Measurements from ENCODE around the gene LRRC49. TPM values are rescaled to one million over a fixed set of nuclear protein-coding genes. Genes with fewer than 3 reads are reported as not detected.

LRRC49 gene
- total RNA-seq, 5 donors from 2014 or later (not counting 1 experiment from before 2014, with no cell fraction given) = 0.16 to 0.77 (median 0.51) TPM; not detected in 1

DNA sequence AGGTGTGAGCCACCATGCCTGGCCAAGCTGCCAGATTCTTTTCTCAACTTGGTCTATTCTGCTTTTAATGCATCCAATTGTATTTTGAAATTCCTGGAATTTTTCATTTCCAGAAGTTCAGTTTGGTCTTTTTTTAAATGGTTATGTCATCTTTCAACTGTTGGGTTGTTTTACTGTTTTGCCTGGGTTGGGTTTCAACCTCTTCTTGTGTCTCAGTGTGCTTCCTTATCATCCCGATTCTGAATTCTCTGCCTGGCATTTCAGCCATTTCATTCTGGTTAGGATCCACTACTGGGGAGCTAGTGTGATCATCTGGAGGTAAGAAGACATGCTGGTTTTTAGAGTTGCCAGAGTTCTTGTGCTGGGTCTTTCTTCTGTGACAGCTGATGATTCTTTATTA lies 61.5 kb downstream of the LRRC49 start:
- no peak overlapping the region for H3K27ac Mint-ChIP-seq
- POLR2A ChIA-PET = interaction anchor here in 1 of 2 donors (0.6 kb wide), 1 partner anchor 15 kb away, joined by 7 read pairs; no protein-coding TSS in a partner anchor

DNA sequence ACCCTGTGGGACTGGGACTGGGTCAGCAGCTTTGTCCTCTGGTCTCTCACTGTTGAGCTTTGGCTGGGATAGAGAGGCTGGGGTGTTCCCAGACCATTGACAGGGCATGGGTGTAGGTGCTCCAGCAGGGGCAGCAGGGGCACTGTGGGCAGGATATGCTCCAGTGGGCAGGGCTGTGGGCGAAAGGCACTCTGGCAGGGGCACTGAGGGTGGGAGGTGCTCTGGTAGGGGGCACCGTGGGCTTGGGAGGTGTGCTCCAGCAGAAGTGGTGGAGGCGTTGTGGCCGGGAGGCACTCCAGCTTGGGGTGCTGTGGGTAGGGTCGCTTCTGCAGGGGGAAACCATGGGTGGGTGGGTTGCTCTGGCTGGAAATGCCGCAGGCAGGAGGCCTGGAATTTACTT lies 62.1 kb downstream of the LRRC49 start:
- H3K27ac ChIP-seq (ENCODE audit: low read length) = no peak overlapping the region
- peaks cover 8 to 18% (median 11%) of the 10 kb centered on the region in 3 donors for H3K9me3 Mint-ChIP-seq
- peaks cover 27 to 41% of the 10 kb centered on the region in 2 donors for H3K27me3 Mint-ChIP-seq
- ChIA-PET POLR2A (interaction anchor here in 1 of 2 donors (0.6 kb wide), 1 partner anchor 15 kb away, joined by 7 read pairs; no protein-coding TSS in a partner anchor), CTCF (interaction anchor here in 1 of 2 donors (0.6 kb wide), 1 partner anchor 850 kb away, joined by 5 read pairs; no protein-coding TSS in a partner anchor)
- H3K4me3 Mint-ChIP-seq = no peak overlapping the region
- H3K4me1 ChIP-seq (ENCODE audit: control insufficient read depth in 1 of 2, extremely low read depth in 1 of 2, insufficient read depth in 2 of 2, low read length in 2 of 2) = no peaks in the 10 kb centered on the region
- no peak overlapping the region for H3K27ac Mint-ChIP-seq
- no peak for DNase-seq
- H3K36me3 Mint-ChIP-seq = no peaks in the 10 kb centered on the region
- no peaks in the 10 kb centered on the region for H3K9me3 ChIP-seq
- ATAC-seq (replicated peaks in 1 of 4) = no peak
- H3K4me1 Mint-ChIP-seq = no peaks in the 10 kb centered on the region
- H3K4me3 ChIP-seq (ENCODE audit: control insufficient read depth in 1 of 2, extremely low read depth in 1 of 2, low read length in 1 of 2) = no peak overlapping the region
- WGBS (ENCODE audit: insufficient coverage) = 93% methylated on average over 4 of the region's 6 CpGs
- peaks cover 0 to 8% of the 10 kb centered on the region in 2 experiments for H3K27me3 ChIP-seq (replicated peaks in 1 of 2; ENCODE audit: control insufficient read depth in 2 of 2, extremely low read depth in 1 of 2, insufficient read depth in 2 of 2, low read length in 1 of 2)
- H3K36me3 ChIP-seq (ENCODE audit: control insufficient read depth in 2 of 2, extremely low read depth in 1 of 2, insufficient read depth in 1 of 2, low read length in 1 of 2) = no peaks in the 10 kb centered on the region

More for the DNA sequence above, 61.5 kb downstream of the LRRC49 start:
- no peaks in the 10 kb centered on the region for H3K4me1 ChIP-seq (ENCODE audit: control insufficient read depth in 1 of 2, extremely low read depth in 1 of 2, insufficient read depth in 2 of 2, low read length in 2 of 2)
- H3K36me3 ChIP-seq (ENCODE audit: control insufficient read depth in 2 of 2, extremely low read depth in 1 of 2, insufficient read depth in 1 of 2, low read length in 1 of 2) = no peaks in the 10 kb centered on the region
- WGBS (ENCODE audit: insufficient coverage) = no CpG with 5 or more reads among the region's 1 CpG
- no peak overlapping the region for H3K27ac ChIP-seq (ENCODE audit: low read length)
- peaks cover 8 to 18% (median 11%) of the 10 kb centered on the region in 3 donors for H3K9me3 Mint-ChIP-seq
- H3K9me3 ChIP-seq = no peaks in the 10 kb centered on the region
- no peak overlapping the region for H3K4me3 Mint-ChIP-seq
- H3K27me3 Mint-ChIP-seq = peaks cover 27 to 38% of the 10 kb centered on the region in 2 donors
- H3K36me3 Mint-ChIP-seq = no peaks in the 10 kb centered on the region
- no peak overlapping the region for H3K4me3 ChIP-seq (ENCODE audit: control insufficient read depth in 1 of 2, extremely low read depth in 1 of 2, low read length in 1 of 2)
- DNase-seq = no peak
- ATAC-seq (replicated peaks in 1 of 4) = no peak
- CTCF ChIA-PET = no interaction called here
- H3K4me1 Mint-ChIP-seq = no peaks in the 10 kb centered on the region
- H3K27me3 ChIP-seq (replicated peaks in 1 of 2; ENCODE audit: control insufficient read depth in 2 of 2, extremely low read depth in 1 of 2, insufficient read depth in 2 of 2, low read length in 1 of 2) = peaks cover 0 to 8% of the 10 kb centered on the region in 2 experiments

DNA sequence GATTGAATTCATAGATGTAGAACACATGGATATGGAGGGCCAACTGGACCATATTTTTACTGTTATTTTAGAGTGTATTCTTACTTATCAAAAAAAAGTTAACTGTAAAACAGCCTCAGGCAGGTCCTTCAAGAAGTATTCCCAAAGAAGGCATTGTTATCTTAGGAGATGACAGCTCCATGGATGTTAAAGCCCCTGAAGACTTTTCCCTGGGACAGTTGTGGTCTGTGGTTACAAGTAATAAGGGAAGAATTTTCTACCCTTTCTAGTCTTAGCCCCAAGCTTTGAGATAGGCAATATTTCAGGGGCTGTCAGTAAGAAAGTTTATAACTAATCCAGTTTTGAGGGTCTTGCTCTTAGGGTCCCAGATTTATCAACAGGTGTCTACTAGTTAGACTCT lies 62.5 kb downstream of the LRRC49 start:
- H3K27ac ChIP-seq (ENCODE audit: low read length) = no peak overlapping the region
- ATAC-seq (replicated peaks in 1 of 4) = no peak
- ChIA-PET CTCF (interaction anchor here in 1 of 2 donors (0.6 kb wide), 1 partner anchor 850 kb away, joined by 5 read pairs; no protein-coding TSS in a partner anchor), POLR2A (interaction anchor here in 1 of 2 donors (0.6 kb wide), 1 partner anchor 16 kb away, joined by 7 read pairs; no protein-coding TSS in a partner anchor)
- peaks cover 0 to 8% of the 10 kb centered on the region in 2 experiments for H3K27me3 ChIP-seq (replicated peaks in 1 of 2; ENCODE audit: control insufficient read depth in 2 of 2, extremely low read depth in 1 of 2, insufficient read depth in 2 of 2, low read length in 1 of 2)
- H3K9me3 Mint-ChIP-seq = peaks cover 8 to 18% (median 11%) of the 10 kb centered on the region in 3 donors
- H3K4me1 ChIP-seq (ENCODE audit: control insufficient read depth in 1 of 2, extremely low read depth in 1 of 2, insufficient read depth in 2 of 2, low read length in 2 of 2) = no peaks in the 10 kb centered on the region
- no peak for DNase-seq
- no peaks in the 10 kb centered on the region for H3K36me3 ChIP-seq (ENCODE audit: control insufficient read depth in 2 of 2, extremely low read depth in 1 of 2, insufficient read depth in 1 of 2, low read length in 1 of 2)
- H3K4me1 Mint-ChIP-seq = no peaks in the 10 kb centered on the region
- no peaks in the 10 kb centered on the region for H3K36me3 Mint-ChIP-seq
- no peak overlapping the region for H3K4me3 Mint-ChIP-seq
- H3K9me3 ChIP-seq = no peaks in the 10 kb centered on the region
- no peak overlapping the region for H3K27ac Mint-ChIP-seq
- H3K4me3 ChIP-seq (ENCODE audit: control insufficient read depth in 1 of 2, extremely low read depth in 1 of 2, low read length in 1 of 2) = no peak overlapping the region
- peaks cover 28 to 39% of the 10 kb centered on the region in 2 donors for H3K27me3 Mint-ChIP-seq

DNA sequence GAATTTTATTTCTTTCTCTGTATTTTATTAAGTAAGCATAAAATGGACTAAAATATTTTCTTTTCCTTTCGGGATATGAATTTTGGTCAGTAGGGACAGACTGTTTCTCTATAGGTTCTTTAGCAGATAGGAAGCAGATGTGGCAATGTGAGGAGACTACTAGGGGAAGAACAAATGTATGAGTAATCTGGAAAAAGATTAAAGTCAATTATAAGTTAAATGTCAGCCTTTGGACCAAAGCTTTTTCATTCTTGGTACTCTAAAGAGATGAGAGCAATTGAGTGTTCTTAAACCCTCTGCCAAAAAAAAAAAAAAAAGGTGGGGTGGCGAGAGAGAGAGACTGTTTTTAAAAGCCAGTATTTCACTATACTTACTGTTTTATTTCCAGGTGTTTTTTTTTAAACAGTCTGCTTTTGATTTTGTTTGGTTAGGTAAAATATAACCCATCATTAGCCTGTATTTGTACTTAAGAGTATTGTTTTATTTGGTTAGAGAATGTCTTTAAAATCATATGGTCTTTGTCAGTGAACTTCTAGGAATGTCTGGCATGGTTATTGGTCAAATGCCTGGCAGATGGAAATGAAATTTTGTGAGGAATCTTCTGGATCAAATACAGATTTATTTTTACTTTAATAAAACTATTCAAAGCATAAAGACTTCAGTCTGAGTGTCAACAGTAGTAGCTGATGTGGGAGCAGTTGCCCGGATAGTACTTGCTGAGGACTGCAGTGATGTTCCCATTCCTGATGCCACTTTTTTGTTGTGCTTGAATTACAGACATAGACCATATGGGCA lies 63.8 kb downstream of the LRRC49 start:
- ATAC-seq (replicated peaks in 1 of 4) (no peak), DNase-seq (no peak)
- H3K27ac ChIP-seq (ENCODE audit: low read length) = no peak overlapping the region
- Mint-ChIP-seq H3K9me3 (peaks cover 5 to 15% (median 6%) of the 10 kb centered on the region in 3 donors), H3K36me3 (no peaks in the 10 kb centered on the region), H3K27me3 (peaks cover 27 to 44% of the 10 kb centered on the region in 2 donors), H3K27ac (no peak overlapping the region), H3K4me1 (no peaks in the 10 kb centered on the region), H3K4me3 (no peak overlapping the region)
- no CpG with 5 or more reads among the region's 3 CpGs for WGBS (ENCODE audit: insufficient coverage)
- POLR2A ChIA-PET = interaction anchor here in 1 of 2 donors (0.6 kb wide), 1 partner anchor 1456 kb away, joined by 3 read pairs; no protein-coding TSS in a partner anchor
- no peaks in the 10 kb centered on the region for H3K36me3 ChIP-seq (ENCODE audit: control insufficient read depth in 2 of 2, extremely low read depth in 1 of 2, insufficient read depth in 1 of 2, low read length in 1 of 2)
- CTCF ChIA-PET = no interaction called here
- H3K4me3 ChIP-seq (ENCODE audit: control insufficient read depth in 1 of 2, extremely low read depth in 1 of 2, low read length in 1 of 2) = no peak overlapping the region
- H3K4me1 ChIP-seq (ENCODE audit: control insufficient read depth in 1 of 2, extremely low read depth in 1 of 2, insufficient read depth in 2 of 2, low read length in 2 of 2) = no peaks in the 10 kb centered on the region
- no peaks in the 10 kb centered on the region for H3K9me3 ChIP-seq
- H3K27me3 ChIP-seq (replicated peaks in 1 of 2; ENCODE audit: control insufficient read depth in 2 of 2, extremely low read depth in 1 of 2, insufficient read depth in 2 of 2, low read length in 1 of 2) = peaks cover 0 to 8% of the 10 kb centered on the region in 2 experiments

DNA sequence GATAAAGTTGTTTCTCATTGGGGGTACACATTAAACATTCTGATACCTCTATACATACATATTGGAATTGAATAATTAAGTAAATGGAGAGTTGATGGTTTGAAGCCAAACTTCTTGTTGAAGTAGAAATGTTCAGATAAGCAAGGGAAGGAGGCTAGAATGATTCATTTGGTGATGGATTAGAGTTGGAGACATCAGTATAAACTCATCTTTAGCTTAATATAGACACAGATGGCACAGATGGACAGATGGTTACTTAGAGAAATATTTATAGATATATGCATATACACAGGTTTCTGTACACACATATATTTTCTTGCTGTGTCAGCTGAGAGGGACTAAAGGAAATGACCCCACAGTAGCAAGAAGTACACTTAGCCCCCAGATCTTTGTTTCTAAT lies 69.5 kb downstream of the LRRC49 start:
- H3K4me1 ChIP-seq (ENCODE audit: control insufficient read depth in 1 of 2, extremely low read depth in 1 of 2, insufficient read depth in 2 of 2, low read length in 2 of 2) = no peaks in the 10 kb centered on the region
- H3K27ac Mint-ChIP-seq = no peak overlapping the region
- H3K4me3 Mint-ChIP-seq = no peak overlapping the region
- no peak overlapping the region for H3K4me3 ChIP-seq (ENCODE audit: control insufficient read depth in 1 of 2, extremely low read depth in 1 of 2, low read length in 1 of 2)
- no peaks in the 10 kb centered on the region for H3K36me3 Mint-ChIP-seq
- H3K27me3 ChIP-seq (replicated peaks in 1 of 2; ENCODE audit: control insufficient read depth in 2 of 2, extremely low read depth in 1 of 2, insufficient read depth in 2 of 2, low read length in 1 of 2) = peaks cover 0 to 3% of the 10 kb centered on the region in 2 experiments
- H3K9me3 ChIP-seq = no peaks in the 10 kb centered on the region
- no peak for ATAC-seq (replicated peaks in 1 of 4)
- no peaks in the 10 kb centered on the region for H3K36me3 ChIP-seq (ENCODE audit: control insufficient read depth in 2 of 2, extremely low read depth in 1 of 2, insufficient read depth in 1 of 2, low read length in 1 of 2)
- H3K27ac ChIP-seq (ENCODE audit: low read length) = no peak overlapping the region
- no peaks in the 10 kb centered on the region for H3K4me1 Mint-ChIP-seq
- peaks cover 12 to 27% of the 10 kb centered on the region in 2 donors for H3K27me3 Mint-ChIP-seq
- POLR2A ChIA-PET = no interaction called here
- no peak for DNase-seq
- CTCF ChIA-PET = no interaction called here
- peaks cover 0 to 2% (median 0%) of the 10 kb centered on the region in 3 donors for H3K9me3 Mint-ChIP-seq

DNA sequence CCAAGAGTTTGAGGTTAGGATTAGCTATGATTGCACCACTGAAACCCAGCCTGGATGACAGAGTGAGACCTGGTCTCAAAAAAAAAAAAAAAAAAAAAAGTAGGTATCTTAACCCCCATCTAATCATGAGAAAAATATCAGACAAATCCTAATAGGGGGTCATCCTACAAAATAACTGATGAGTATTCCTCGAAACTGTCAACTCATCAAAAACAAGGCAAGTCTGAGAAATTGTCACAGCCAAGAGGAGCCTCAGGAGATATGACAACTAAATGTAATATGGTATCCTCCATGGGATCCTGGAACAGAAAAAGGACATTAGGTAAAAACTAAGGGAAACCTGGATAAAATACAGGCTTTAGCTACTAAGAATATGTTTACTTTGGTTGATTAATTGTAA lies 70.6 kb downstream of the LRRC49 start:
- no peaks in the 10 kb centered on the region for H3K36me3 Mint-ChIP-seq
- no peak overlapping the region for H3K27ac Mint-ChIP-seq
- ChIA-PET POLR2A (no interaction called here), CTCF (no interaction called here)
- Histone ChIP-seq H3K4me1 (ENCODE audit: control insufficient read depth in 1 of 2, extremely low read depth in 1 of 2, insufficient read depth in 2 of 2, low read length in 2 of 2) (no peaks in the 10 kb centered on the region), H3K36me3 (ENCODE audit: control insufficient read depth in 2 of 2, extremely low read depth in 1 of 2, insufficient read depth in 1 of 2, low read length in 1 of 2) (no peaks in the 10 kb centered on the region), H3K4me3 (ENCODE audit: control insufficient read depth in 1 of 2, extremely low read depth in 1 of 2, low read length in 1 of 2) (no peak overlapping the region), H3K9me3 (no peaks in the 10 kb centered on the region), H3K27ac (ENCODE audit: low read length) (no peak overlapping the region), H3K27me3 (replicated peaks in 1 of 2; ENCODE audit: control insufficient read depth in 2 of 2, extremely low read depth in 1 of 2, insufficient read depth in 2 of 2, low read length in 1 of 2) (peaks cover 0 to 3% of the 10 kb centered on the region in 2 experiments)
- no peaks in the 10 kb centered on the region for H3K4me1 Mint-ChIP-seq
- H3K9me3 Mint-ChIP-seq = peaks cover 0 to 2% (median 0%) of the 10 kb centered on the region in 3 donors
- DNase-seq (no peak), ATAC-seq (replicated peaks in 1 of 4) (no peak)
- H3K4me3 Mint-ChIP-seq = no peak overlapping the region
- H3K27me3 Mint-ChIP-seq = peaks cover 6 to 19% of the 10 kb centered on the region in 2 donors
- no CpG with 5 or more reads among the region's 1 CpG for WGBS (ENCODE audit: insufficient coverage)

All from T-cell (primary cell).